Suprapubic skin (tissue), 4 donors: ENCODE results near the gene ACER1.

Experiments
- POLR2A ChIP-seq, 2 donors: fragments of 450-650 bp; IDR thresholded peaks; one replicate each; pipeline ENCODE4 v1.6.1; 2017; ENCODE audit warnings: antibody characterized with exemption in 2 of 2, mild to moderate bottlenecking in 2 of 2, moderate library complexity in 2 of 2
- POLR2AphosphoS5 ChIP-seq, 3 donors: sonication (generic); formaldehyde crosslinking; IDR thresholded peaks; one replicate each; pipeline ENCODE4 v1.6.1; 2017; ENCODE audit warnings: antibody characterized with exemption in 3 of 3
- TF ChIP-seq, protein P1 (sequence below), 2 donors: fragments of 200-600 bp in 1 of 2; fragments of 450-650 bp in 1 of 2; sonication (generic) in 1 of 2; IDR thresholded peaks; one replicate each; pipeline ENCODE4 v1.5.1; 2016 to 2019; ENCODE audit warnings: antibody characterized with exemption in 2 of 2, mild to moderate bottlenecking in 1 of 2, moderate library complexity in 1 of 2

DNA sequence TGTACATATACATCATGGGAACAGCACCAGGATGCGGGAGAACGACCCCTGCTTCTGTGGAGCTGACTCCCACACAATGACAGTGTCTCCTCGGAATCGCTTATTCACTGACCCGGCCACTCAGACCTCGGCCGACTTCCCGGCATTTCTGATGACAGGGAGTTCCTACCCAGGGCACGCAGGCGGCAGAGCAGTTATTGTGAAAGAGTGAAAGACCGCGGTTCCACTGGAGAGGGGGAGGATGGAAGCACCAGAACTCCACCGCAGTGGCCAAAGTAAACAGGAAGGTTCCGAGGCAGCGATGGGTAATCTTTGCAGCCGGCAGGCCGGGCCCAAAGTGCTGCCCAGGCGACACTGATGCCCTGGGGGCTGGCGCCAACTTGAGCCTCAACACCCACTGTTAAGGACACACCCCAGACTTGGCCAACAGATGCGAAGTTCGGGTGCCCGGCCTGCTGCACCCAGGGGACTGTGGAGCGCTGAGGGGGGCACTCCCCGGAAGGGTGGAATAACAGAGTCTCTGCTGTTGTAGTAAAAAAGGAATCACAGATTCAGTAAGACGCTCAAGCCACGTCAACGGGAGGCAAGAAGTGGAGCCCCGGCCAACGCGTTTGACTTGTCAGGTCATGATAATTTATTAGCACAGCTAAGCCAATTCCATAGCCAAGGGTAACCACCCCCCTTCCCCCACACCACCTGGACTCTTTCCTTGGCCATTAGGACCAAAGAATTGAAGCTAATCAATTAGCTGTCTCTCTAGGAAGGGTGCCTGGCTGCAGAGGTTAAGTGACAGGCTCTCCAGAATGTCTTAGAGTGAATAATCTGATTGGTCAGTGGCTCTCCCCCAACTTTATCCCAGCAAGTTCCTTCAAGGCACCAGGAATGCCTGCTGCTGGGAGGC is 59.5 kb downstream of the ACER1 start:
- TF ChIP-seq POLR2A (IDR thresholded peaks at IDR 0.05) (no peak), POLR2AphosphoS5 (IDR thresholded peaks at IDR 0.05) (peak in 2 of 3 donors; percentile 84 to 89)
- TF ChIP-seq, protein P1, sequence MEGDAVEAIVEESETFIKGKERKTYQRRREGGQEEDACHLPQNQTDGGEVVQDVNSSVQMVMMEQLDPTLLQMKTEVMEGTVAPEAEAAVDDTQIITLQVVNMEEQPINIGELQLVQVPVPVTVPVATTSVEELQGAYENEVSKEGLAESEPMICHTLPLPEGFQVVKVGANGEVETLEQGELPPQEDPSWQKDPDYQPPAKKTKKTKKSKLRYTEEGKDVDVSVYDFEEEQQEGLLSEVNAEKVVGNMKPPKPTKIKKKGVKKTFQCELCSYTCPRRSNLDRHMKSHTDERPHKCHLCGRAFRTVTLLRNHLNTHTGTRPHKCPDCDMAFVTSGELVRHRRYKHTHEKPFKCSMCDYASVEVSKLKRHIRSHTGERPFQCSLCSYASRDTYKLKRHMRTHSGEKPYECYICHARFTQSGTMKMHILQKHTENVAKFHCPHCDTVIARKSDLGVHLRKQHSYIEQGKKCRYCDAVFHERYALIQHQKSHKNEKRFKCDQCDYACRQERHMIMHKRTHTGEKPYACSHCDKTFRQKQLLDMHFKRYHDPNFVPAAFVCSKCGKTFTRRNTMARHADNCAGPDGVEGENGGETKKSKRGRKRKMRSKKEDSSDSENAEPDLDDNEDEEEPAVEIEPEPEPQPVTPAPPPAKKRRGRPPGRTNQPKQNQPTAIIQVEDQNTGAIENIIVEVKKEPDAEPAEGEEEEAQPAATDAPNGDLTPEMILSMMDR (IDR thresholded peaks at IDR 0.05), result no peak
